Neural progenitor cell (in vitro differentiated cells): Measurements from ENCODE around the gene STIM1. TPM values are rescaled to one million over a fixed set of nuclear protein-coding genes. Genes with fewer than 3 reads are reported as not detected.

Experiments
- DNase-seq: peaks from one replicate; pipeline ENCODE4 v3.0.0-alpha.2; 2016; ENCODE audit warnings: low spot score
- H2AFZ ChIP-seq: fragments of 200-600 bp; sonication (generic); replicated peaks from 2 replicates; pipeline ENCODE4 v1.6.1; 2016; ENCODE audit warnings: antibody characterized with exemption
- H3F3A ChIP-seq: fragments of 200-600 bp; sonication (generic); 2 replicates; pipeline ENCODE4 v1.6.1; 2016; ENCODE audit warnings: antibody characterized with exemption, low read depth
- H3K27ac ChIP-seq: fragments of 200-600 bp; sonication (generic); 2 replicates; pipeline ENCODE4 v1.5.1; 2016; ENCODE audit warnings: mild to moderate bottlenecking
- H3K27me3 ChIP-seq: fragments of 200-600 bp; sonication (generic); 2 replicates; pipeline ENCODE4 v1.6.1; 2016; ENCODE audit warnings: mild to moderate bottlenecking, moderate library complexity
- H3K36me3 ChIP-seq: fragments of 200-600 bp; sonication (generic); 2 replicates; pipeline ENCODE4 v1.5.1; 2016
- H3K4me1 ChIP-seq: fragments of 200-600 bp; sonication (generic); 2 replicates; pipeline ENCODE4 v1.6.1; 2016; ENCODE audit warnings: mixed run types
- H3K4me2 ChIP-seq: fragments of 200-600 bp; sonication (generic); 2 replicates; pipeline ENCODE4 v1.6.1; 2016
- H3K4me3 ChIP-seq: fragments of 200-600 bp; sonication (generic); 2 replicates; pipeline ENCODE4 v1.5.1; 2016
- H3K79me2 ChIP-seq: fragments of 200-600 bp; sonication (generic); 2 replicates; pipeline ENCODE4 v1.6.1; 2016; ENCODE audit warnings: low read depth
- H3K9ac ChIP-seq: fragments of 200-600 bp; sonication (generic); 2 replicates; pipeline ENCODE4 v1.6.1; 2016
- H3K9me3 ChIP-seq: fragments of 200-600 bp; sonication (generic); 2 replicates; pipeline ENCODE4 v1.5.1; 2016; ENCODE audit warnings: low read depth
- H4K20me1 ChIP-seq: fragments of 200-600 bp; sonication (generic); 2 replicates; pipeline ENCODE4 v1.6.1; 2016; ENCODE audit warnings: low read depth
- H3K27ac Mint-ChIP-seq: 3 replicates; pipeline ENCODE4 v1.8.0; 2021; ENCODE audit warnings: mixed read lengths
- H3K27me3 Mint-ChIP-seq: 2 replicates; pipeline ENCODE4 v1.8.0; 2022; ENCODE audit warnings: low read depth, mild to moderate bottlenecking, inconsistent platforms, moderate library complexity, mixed read lengths; ENCODE audit not compliant: insufficient read depth
- H3K36me3 Mint-ChIP-seq: 3 replicates; pipeline ENCODE4 v1.8.0; 2021; ENCODE audit warnings: mixed read lengths
- H3K4me1 Mint-ChIP-seq: 3 replicates; pipeline ENCODE4 v1.8.0; 2021; ENCODE audit warnings: mixed read lengths
- H3K4me3 Mint-ChIP-seq: 3 replicates; pipeline ENCODE4 v1.8.0; 2021; ENCODE audit warnings: mild to moderate bottlenecking, moderate library complexity, mixed read lengths
- H3K9me3 Mint-ChIP-seq: 3 replicates; pipeline ENCODE4 v1.8.0; 2020; ENCODE audit warnings: mixed read lengths
- CTCF ChIP-seq: fragments of 200-600 bp; sonication (generic); IDR thresholded peaks from 2 replicates; pipeline ENCODE4 v1.5.1; 2017; ENCODE audit warnings: antibody characterized with exemption, mild to moderate bottlenecking
- EZH2 ChIP-seq: fragments of 200-600 bp; sonication (generic); IDR thresholded peaks from 2 replicates; pipeline ENCODE4 v1.6.1; 2017; ENCODE audit warnings: antibody characterized with exemption, mild to moderate bottlenecking, moderate library complexity
- EZH2phosphoT487 ChIP-seq: fragments of 200-600 bp; sonication (generic); IDR thresholded peaks from 2 replicates; pipeline ENCODE4 v1.6.1; 2017; ENCODE audit warnings: antibody characterized with exemption
- total RNA-seq: library from RNA; depleted of rRNA; stranded (reverse); fragments of >200 nt; gene quantifications from 2 replicates; pipeline ENCODE4 v1.2.3, GENCODE V29; 2015; ENCODE audit warnings: low replicate concordance

Gene STIM1
- total RNA-seq, 1 donor from 2014 or later, result 18.9 TPM

GRCh38 chr11:4019891-4020290 is 164.4 kb downstream of the STIM1 start:
- Histone ChIP-seq H3K4me2 (no peak overlapping the region), H4K20me1 (no peaks in the 10 kb centered on the region), H3K36me3 (no peaks in the 10 kb centered on the region), H3K4me1 (no peaks in the 10 kb centered on the region), H3K9ac (no peak overlapping the region), H3K4me3 (no peak overlapping the region), H3K79me2 (no peaks in the 10 kb centered on the region), H3F3A (no peaks in the 10 kb centered on the region), H3K27ac (no peak overlapping the region), H2AFZ (no peak overlapping the region), H3K9me3 (no peaks in the 10 kb centered on the region), H3K27me3 (no peaks in the 10 kb centered on the region)
- Mint-ChIP-seq H3K4me1 (no peaks in the 10 kb centered on the region), H3K27me3 (peaks cover 2% of the 10 kb centered on the region), H3K27ac (no peak overlapping the region), H3K4me3 (no peak overlapping the region), H3K36me3 (peaks cover 3% of the 10 kb centered on the region), H3K9me3 (peaks cover 7% of the 10 kb centered on the region)
- no peak for DNase-seq
- no peak for TF ChIP-seq EZH2
- no peak for TF ChIP-seq CTCF
- no peak for TF ChIP-seq EZH2phosphoT487

- Mint-ChIP-seq H3K4me3 (no peak overlapping the region), H3K9me3 (peaks cover 5% of the 10 kb centered on the region), H3K27me3 (peaks cover 2% of the 10 kb centered on the region), H3K4me1 (no peaks in the 10 kb centered on the region), H3K27ac (no peak overlapping the region), H3K36me3 (peaks cover 11% of the 10 kb centered on the region)
- H4K20me1 ChIP-seq, result no peaks in the 10 kb centered on the region
- no peak for DNase-seq
- H2AFZ ChIP-seq, result no peak overlapping the region
- no peak overlapping the region for H3K27ac ChIP-seq
- H3K4me1 ChIP-seq, result no peaks in the 10 kb centered on the region
- TF ChIP-seq EZH2phosphoT487 (no peak), EZH2 (no peak), CTCF (no peak)
- no peak overlapping the region for H3K9ac ChIP-seq
- H3K9me3 ChIP-seq, result no peaks in the 10 kb centered on the region
- no peaks in the 10 kb centered on the region for H3K79me2 ChIP-seq
- no peak overlapping the region for H3K4me2 ChIP-seq
- no peak overlapping the region for H3K4me3 ChIP-seq
- H3K36me3 ChIP-seq, result no peaks in the 10 kb centered on the region
- no peaks in the 10 kb centered on the region for H3K27me3 ChIP-seq
- H3F3A ChIP-seq, result no peaks in the 10 kb centered on the region
These were observed 167.2 kb downstream of the STIM1 start for GRCh38 chr11:4022669-4023068.

GRCh38 chr11:4025248-4025966 is 169.9 kb downstream of the STIM1 start:
- Histone ChIP-seq H4K20me1 (no peaks in the 10 kb centered on the region), H2AFZ (no peak overlapping the region), H3K79me2 (no peaks in the 10 kb centered on the region), H3K36me3 (no peaks in the 10 kb centered on the region), H3K4me2 (no peak overlapping the region), H3F3A (no peaks in the 10 kb centered on the region), H3K4me1 (no peaks in the 10 kb centered on the region), H3K9me3 (no peaks in the 10 kb centered on the region), H3K27me3 (no peaks in the 10 kb centered on the region), H3K4me3 (no peak overlapping the region), H3K9ac (no peak overlapping the region), H3K27ac (no peak overlapping the region)
- no peak for DNase-seq
- no peak overlapping the region for H3K27ac Mint-ChIP-seq
- H3K4me1 Mint-ChIP-seq, result no peaks in the 10 kb centered on the region
- H3K36me3 Mint-ChIP-seq, result peaks cover 12% of the 10 kb centered on the region
- TF ChIP-seq CTCF, result no peak
- no peak for TF ChIP-seq EZH2
- TF ChIP-seq EZH2phosphoT487, result no peak
- H3K9me3 Mint-ChIP-seq, result peaks cover 6% of the 10 kb centered on the region
- no peak overlapping the region for H3K4me3 Mint-ChIP-seq
- H3K27me3 Mint-ChIP-seq, result peaks cover 2% of the 10 kb centered on the region
